HuH-7 (cell line): ENCODE measurements around the gene BBLN.
"Not testable (repeated sequence)": the region's sequence is repeated elsewhere in the genome, so short reads cannot be mapped to it uniquely, and the experiment has no call there.

ENCODE experiments used
- DNase-seq: peaks from one replicate; pipeline ENCODE4 v3.0.0; 2011; ENCODE audit warnings: low spot score

BBLN gene

GRCh38 chr9:128124873-128125579 is 35.0 kb upstream of the BBLN start:
- peak; percentile 78 for DNase-seq

- DNase-seq, result no peak
These were observed 34.3 kb upstream of the BBLN start for GRCh38 chr9:128125580-128126354.

GRCh38 chr9:128127568-128127989 is 32.5 kb upstream of the BBLN start, which contains the start of gene PTGES2:
Gene PTGES2, minus strand, starts transcription at chr9:128127729. Its CDS starts 12 bp downstream, at chr9:128127717.
- DNase-seq, result peak; percentile 80

- DNase-seq, result peak; percentile 82
These were observed 31.9 kb upstream of the BBLN start for GRCh38 chr9:128127990-128128835.

- no peak for DNase-seq
These were observed 31.1 kb upstream of the BBLN start for GRCh38 chr9:128128836-128129590.

- not testable (repeated sequence) for DNase-seq
These were observed 30.0 kb upstream of the BBLN start for GRCh38 chr9:128129976-128130590.

- DNase-seq, result not testable (repeated sequence)
These were observed 29.4 kb upstream of the BBLN start for GRCh38 chr9:128130651-128131050.

GRCh38 chr9:128131346-128131745 is 28.7 kb upstream of the BBLN start:
- not testable (repeated sequence) for DNase-seq

- DNase-seq, result not testable (repeated sequence)
These were observed 27.9 kb upstream of the BBLN start for GRCh38 chr9:128132139-128132538.

- not testable (repeated sequence) for DNase-seq
These were observed 24.5 kb upstream of the BBLN start for GRCh38 chr9:128135561-128135960.

GRCh38 chr9:128136816-128137793 is 23.0 kb upstream of the BBLN start:
- DNase-seq, result no peak

- DNase-seq, result no peak
These were observed 22.1 kb upstream of the BBLN start for GRCh38 chr9:128138001-128138400.

- no peak for DNase-seq
These were observed 20.4 kb upstream of the BBLN start for GRCh38 chr9:128139621-128140020.

- DNase-seq, result no peak
These were observed 18.5 kb upstream of the BBLN start for GRCh38 chr9:128141604-128142003.

GRCh38 chr9:128142061-128142460 is 18.0 kb upstream of the BBLN start:
- DNase-seq, result no peak

- DNase-seq, result no peak
These were observed 17.5 kb upstream of the BBLN start for GRCh38 chr9:128142596-128142995.

- no peak for DNase-seq
These were observed 16.4 kb upstream of the BBLN start for GRCh38 chr9:128143525-128144238.

GRCh38 chr9:128144239-128145181 is 15.6 kb upstream of the BBLN start:
- DNase-seq, result no peak
